Measurements from ENCODE around the gene PGS1. TPM values are rescaled to one million over a fixed set of nuclear protein-coding genes. Genes with fewer than 3 reads are reported as not detected.

PGS1 gene
- total and polyA plus RNA-seq, 2 of the 8 experiments (the other 6 are each of a cell fraction or from before 2014, with no cell fraction given), result 46.7 to 60.0 TPM

DNA sequence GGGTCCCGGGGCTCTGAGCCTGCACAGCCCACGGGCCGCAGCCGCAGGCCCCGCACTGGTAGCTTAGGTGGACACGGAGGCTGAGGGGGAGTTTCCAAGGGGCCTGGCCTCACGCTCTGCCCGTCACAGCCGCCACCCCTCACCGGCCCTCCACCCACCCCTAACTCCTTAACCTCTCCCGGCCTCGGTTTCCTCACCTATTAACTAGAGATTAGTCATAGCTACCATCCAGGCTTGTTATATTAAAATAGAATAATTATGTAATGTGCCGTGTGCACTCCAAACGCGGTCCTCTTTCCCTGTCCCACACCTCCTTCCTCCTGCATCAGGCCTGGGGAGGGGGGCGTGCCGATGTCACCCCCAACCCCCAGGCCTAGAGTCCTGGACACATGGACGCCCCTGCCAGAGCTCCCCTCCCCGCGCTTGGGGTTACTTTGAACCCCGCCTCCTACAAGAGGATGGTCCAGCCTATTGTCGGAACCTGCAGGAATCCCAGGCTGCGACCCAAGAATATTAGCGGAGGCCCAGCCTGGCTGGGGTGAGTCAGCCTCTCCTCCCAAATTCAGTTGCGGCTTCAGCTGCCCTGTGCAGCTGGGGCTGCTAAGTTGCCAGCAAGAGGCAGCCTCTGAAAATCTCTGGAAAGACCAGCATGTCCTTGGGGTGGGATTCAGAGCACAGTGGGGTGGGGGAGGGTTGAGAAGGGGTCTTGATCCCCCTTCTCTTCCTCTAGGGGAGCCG, 35.8 kb upstream of the PGS1 start:
- Histone ChIP-seq H2BK20ac (ENCODE audit: low read length) (no peak overlapping the region), H2AK5ac (ENCODE audit: low read depth, low read length) (no peak overlapping the region), H3K9ac (replicated peaks in 1 of 4; ENCODE audit: extremely low read depth in 1 of 4, low read depth in 3 of 4, low read length in 3 of 4) (no peak overlapping the region), H4K5ac (ENCODE audit: insufficient read length, low read depth, low read length) (no peak overlapping the region), H3K79me1 (ENCODE audit: low read depth, low read length) (no peaks in the 10 kb centered on the region), H2AFZ (ENCODE audit: low read length) (no peak overlapping the region), H3K4ac (replicated peaks; ENCODE audit: insufficient read length, low read depth, low read length) (no peak overlapping the region), H3K14ac (ENCODE audit: insufficient read length) (no peak overlapping the region), H2BK5ac (ENCODE audit: low read depth, low read length) (peak overlapping the region; percentile 27; the same call in 1 of the 2 replicates), H3K9me3 (ENCODE audit: insufficient read depth in 2 of 2, low read depth in 1 of 2, low read length in 1 of 2) (no peaks in the 10 kb centered on the region), H3K4me1 (replicated peaks in 1 of 4; ENCODE audit: control insufficient read depth in 3 of 4, insufficient read depth in 4 of 4, low read length in 3 of 4) (peaks cover 0 to 17% (median 14%) of the 10 kb centered on the region in 4 experiments; a peak in 5 of 7 replicates), H2BK120ac (replicated peaks; ENCODE audit: low read depth, low read length) (no peak overlapping the region), H3K4me2 (ENCODE audit: insufficient read depth in 1 of 2, low read depth in 2 of 2, low read length in 2 of 2) (peak overlapping the region; percentile 45 to 74), H2BK12ac (ENCODE audit: low read depth, low read length) (peak overlapping the region; percentile 81; the same call in 1 of the 2 replicates), H4K91ac (replicated peaks; ENCODE audit: insufficient read length, low read length) (no peak overlapping the region), H3K79me2 (ENCODE audit: control insufficient read depth in 1 of 2, insufficient read depth in 2 of 2, low read length in 2 of 2) (no peaks in the 10 kb centered on the region), H3K27ac (ENCODE audit: low read depth, low read length) (no peak overlapping the region), H3K18ac (ENCODE audit: extremely low read depth, low read length) (peak overlapping the region; percentile 32), H3K23ac (ENCODE audit: insufficient read length) (no peak overlapping the region), H3K23me2 (ENCODE audit: low read depth, low read length) (peaks cover 2% of the 10 kb centered on the region; the same call in 1 of the 2 replicates), H2BK15ac (ENCODE audit: low read length) (peak overlapping the region; percentile 46; the same call in 1 of the 2 replicates), H3K36me3 (ENCODE audit: control insufficient read depth in 2 of 4, insufficient read depth in 4 of 4, low read length in 3 of 4) (no peaks in the 10 kb centered on the region), H4K8ac (ENCODE audit: extremely low read depth, insufficient read depth, low read length) (no peak overlapping the region; the same call in 1 of the 2 replicates), H3K56ac (replicated peaks; ENCODE audit: insufficient read length, low read depth, low read length) (no peak overlapping the region), H4K20me1 (replicated peaks in 1 of 2; ENCODE audit: control insufficient read depth in 1 of 2, insufficient read depth in 2 of 2, low read length in 2 of 2) (no peaks in the 10 kb centered on the region), H3K4me3 (ENCODE audit: extremely low read depth in 1 of 4, insufficient read depth in 2 of 4, low read depth in 3 of 4, low read length in 4 of 4) (peak overlapping the region; percentile 29 to 61 (median 32); a peak in 5 of 8 replicates), H3K27me3 (replicated peaks in 1 of 4; ENCODE audit: control insufficient read depth in 3 of 4, extremely low read depth in 1 of 4, insufficient read depth in 3 of 4, low read length in 3 of 4) (peaks cover 0 to 23% (median 13%) of the 10 kb centered on the region in 4 experiments; a peak in 5 of 7 replicates)
- WGBS, 2 experiments (ENCODE audit: extremely low coverage in 1 of 2, insufficient coverage in 1 of 2, insufficient read length in 1 of 2, insufficient replicate concordance in 2 of 2, low coverage in 1 of 2, low lambda C conversion rate in 2 of 2, missing lambda C conversion rate in 1 of 2), result 45% methylated on average over 23 of the region's 26 CpGs; no CpG with 5 or more reads in 1 of the 2 experiments
- ChIA-PET POLR2A (ENCODE audit: partially characterized antibody) (interaction anchor here (1.1 to 5.2 kb wide), 7 partner anchors 13 to 32 kb away, joined by 3 to 29 read pairs (median 4); partner anchors contain the start of gene SOCS3), CTCF (ENCODE audit: partially characterized antibody) (interaction anchor here (0.5 to 2.3 kb wide), 10 partner anchors 9 to 388 kb away, joined by 3 to 10 read pairs (median 3); no protein-coding TSS in a partner anchor)
- TF ChIP-seq, protein P1, sequence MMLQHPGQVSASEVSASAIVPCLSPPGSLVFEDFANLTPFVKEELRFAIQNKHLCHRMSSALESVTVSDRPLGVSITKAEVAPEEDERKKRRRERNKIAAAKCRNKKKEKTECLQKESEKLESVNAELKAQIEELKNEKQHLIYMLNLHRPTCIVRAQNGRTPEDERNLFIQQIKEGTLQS (IDR thresholded peaks at IDR 0.05; ENCODE audit: insufficient read depth, low read depth, low read length), result no peak
- 0 out of 2 replicates have a peak, but pooled peaks have one; percentile 17 for TF ChIP-seq SUZ12 (IDR thresholded peaks at IDR 0.05; ENCODE audit: low read length)
- FAIRE-seq (no peak), DNase-seq (ENCODE audit: low read depth in 1 of 2, low spot score in 2 of 2) (no peak)
